Brain microvascular endothelial cell (primary cell): ENCODE measurements around the gene FAM174C.

Experiments used
- DNase-seq: peaks from one replicate; pipeline ENCODE4 v3.0.0-alpha.2; 2020
- H3K27ac ChIP-seq: fragments of 250-450 bp; sonication (Bioruptor Pico); 2 replicates; pipeline ENCODE4 v1.5.1; 2020; ENCODE audit warnings: mild to moderate bottlenecking, moderate library complexity
- H3K27me3 ChIP-seq: fragments of 250-450 bp; sonication (Bioruptor Pico); replicated peaks from 2 replicates; pipeline ENCODE4 v1.5.1; 2020; ENCODE audit warnings: mild to moderate bottlenecking
- H3K36me3 ChIP-seq: fragments of 250-450 bp; sonication (Bioruptor Pico); replicated peaks from 2 replicates; pipeline ENCODE4 v1.5.1; 2020; ENCODE audit warnings: mild to moderate bottlenecking
- H3K4me3 ChIP-seq: 2 replicates; pipeline ENCODE4 v1.5.1; 2011; ENCODE audit warnings: low read depth, mild to moderate bottlenecking, control low read depth, low read length, moderate library complexity
- in situ Hi-C: cut with HindIII; loops from 2 replicates; pipeline ENCODE4 v1.10.0; 2017; ENCODE audit warnings: low sequenced_read_pairs, low pct_ligation_motif_present
- TF ChIP-seq, protein P1 (sequence below): IDR thresholded peaks from 2 replicates; pipeline ENCODE4 v1.5.1; 2011; ENCODE audit warnings: low read depth, mild to moderate bottlenecking, moderate library complexity, low read length, control low read depth, inconsistent platforms; ENCODE audit errors: missing control alignments

Gene FAM174C

DNA sequence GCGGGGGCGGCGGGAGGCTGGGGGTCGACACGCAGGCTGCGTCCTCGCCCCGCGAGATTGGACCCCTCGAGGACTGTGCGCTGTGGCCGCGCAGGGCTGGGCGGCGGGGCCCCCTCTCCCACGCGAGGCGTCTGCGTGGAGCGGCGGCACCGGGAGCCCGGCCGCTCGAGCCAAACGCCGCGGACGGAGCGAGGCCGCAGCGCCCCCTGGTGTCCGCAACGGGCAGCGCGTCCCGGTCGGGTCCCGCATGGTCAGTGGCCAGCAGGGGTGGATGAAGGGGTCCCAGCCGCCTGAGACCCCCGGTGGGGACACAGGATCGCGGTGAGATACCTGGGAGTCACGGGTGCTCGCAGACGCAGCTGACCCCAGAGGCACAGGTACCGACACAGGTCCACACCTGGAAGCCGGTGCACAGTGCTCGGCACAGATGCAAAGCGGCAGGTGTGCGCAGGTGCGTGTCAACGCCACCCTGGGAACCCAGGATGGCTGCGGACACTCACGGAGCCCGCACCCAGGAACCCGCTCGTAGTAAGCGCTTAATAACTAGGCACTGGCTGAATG, 8.3 kb upstream of the FAM174C start:
- TF ChIP-seq, protein P1, sequence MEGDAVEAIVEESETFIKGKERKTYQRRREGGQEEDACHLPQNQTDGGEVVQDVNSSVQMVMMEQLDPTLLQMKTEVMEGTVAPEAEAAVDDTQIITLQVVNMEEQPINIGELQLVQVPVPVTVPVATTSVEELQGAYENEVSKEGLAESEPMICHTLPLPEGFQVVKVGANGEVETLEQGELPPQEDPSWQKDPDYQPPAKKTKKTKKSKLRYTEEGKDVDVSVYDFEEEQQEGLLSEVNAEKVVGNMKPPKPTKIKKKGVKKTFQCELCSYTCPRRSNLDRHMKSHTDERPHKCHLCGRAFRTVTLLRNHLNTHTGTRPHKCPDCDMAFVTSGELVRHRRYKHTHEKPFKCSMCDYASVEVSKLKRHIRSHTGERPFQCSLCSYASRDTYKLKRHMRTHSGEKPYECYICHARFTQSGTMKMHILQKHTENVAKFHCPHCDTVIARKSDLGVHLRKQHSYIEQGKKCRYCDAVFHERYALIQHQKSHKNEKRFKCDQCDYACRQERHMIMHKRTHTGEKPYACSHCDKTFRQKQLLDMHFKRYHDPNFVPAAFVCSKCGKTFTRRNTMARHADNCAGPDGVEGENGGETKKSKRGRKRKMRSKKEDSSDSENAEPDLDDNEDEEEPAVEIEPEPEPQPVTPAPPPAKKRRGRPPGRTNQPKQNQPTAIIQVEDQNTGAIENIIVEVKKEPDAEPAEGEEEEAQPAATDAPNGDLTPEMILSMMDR: peak; percentile 72
- Histone ChIP-seq H3K36me3 (peaks cover 13% of the 10 kb centered on the region), H3K4me3 (peak overlapping the region; percentile 46), H3K27ac (peak overlapping the region; percentile 18), H3K27me3 (no peaks in the 10 kb centered on the region)
- DNase-seq: no peak
- in situ Hi-C loops: no loop called here

DNA sequence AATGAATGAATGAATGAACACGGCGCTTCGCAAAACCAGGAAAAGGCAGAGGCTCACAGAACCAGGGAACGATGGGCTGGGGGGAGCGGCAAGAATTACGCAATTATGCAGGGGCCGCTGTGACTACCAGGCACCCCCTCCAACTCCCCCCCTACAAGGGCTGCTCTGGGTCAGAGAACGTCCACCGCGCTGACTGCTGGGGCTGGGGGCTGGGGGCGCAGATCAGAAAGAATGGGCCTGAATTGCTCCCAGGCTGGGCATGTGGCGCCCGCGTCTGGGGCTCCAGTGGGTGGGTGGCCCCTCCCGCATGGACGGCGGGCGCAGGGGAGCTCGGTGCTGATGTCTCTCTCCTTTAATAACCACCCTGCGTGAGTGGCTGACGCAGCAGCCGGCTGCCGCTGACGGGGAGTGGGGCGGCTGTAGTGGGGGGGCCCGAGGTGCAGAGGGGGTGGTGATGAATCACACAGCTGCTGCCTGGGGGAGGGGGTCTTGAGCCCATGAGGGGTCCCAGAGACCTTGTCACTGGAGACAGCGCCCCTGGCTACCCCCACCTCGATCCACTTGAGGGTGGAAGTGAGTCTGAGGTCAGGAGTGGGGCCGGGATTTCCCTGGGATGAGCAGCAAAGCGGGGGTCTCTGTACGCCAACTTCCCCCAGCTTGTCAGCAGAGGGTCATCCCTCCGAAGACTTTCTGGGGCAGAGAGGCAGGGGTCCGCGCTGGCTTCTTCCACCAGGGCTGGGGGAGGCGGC, 7.7 kb upstream of the FAM174C start:
- no peak for DNase-seq
- TF ChIP-seq, protein P1: no peak
- Histone ChIP-seq H3K36me3 (peaks cover 18% of the 10 kb centered on the region), H3K27ac (no peak overlapping the region), H3K27me3 (no peaks in the 10 kb centered on the region), H3K4me3 (peak overlapping the region; percentile 46)
- in situ Hi-C loops: no loop called here

DNA sequence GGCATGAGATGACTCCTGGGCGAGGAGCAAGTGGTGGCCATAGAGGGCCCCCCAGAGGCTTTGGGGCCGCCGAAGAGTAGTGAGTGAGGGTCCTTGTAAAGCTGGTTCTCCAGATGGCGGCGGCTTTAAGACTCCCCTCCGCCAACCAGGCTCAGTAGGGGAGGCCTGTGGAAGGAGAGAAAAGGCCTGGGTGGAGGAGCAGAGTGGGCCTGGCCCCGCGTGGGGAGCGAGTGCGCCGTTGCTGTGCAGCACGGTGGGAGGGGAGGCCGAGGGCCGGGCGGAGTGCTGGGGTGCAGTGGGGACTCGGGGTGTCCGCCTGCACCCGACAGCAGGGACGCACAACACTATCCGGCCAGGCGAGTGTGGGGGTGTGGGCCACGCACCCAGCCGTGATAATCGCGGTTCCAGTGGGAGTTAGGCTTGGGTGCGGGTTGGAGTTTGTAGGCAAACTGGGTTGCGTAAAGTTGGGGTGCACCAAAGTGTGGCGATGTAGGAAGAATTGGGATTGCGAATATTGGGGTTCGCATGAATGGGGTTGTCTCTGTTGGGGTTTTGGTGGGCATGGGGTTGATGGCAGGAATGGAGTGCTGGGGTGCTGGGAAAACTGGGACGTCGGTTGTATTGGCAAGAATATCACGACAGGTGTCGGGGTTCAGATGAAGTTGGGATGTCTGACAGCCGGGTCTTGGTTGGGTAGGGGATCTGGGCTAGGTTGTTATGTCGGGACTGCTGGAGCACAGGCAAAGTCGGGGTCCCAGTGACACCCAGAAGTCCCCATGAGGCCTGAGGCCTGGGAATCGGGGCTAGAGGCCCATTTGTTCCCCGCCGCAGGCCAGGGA, 6.9 kb upstream of the FAM174C start:
- H3K27me3 ChIP-seq: no peaks in the 10 kb centered on the region
- TF ChIP-seq, protein P1: no peak
- H3K4me3 ChIP-seq: no peak overlapping the region
- in situ Hi-C loops: no loop called here
- no peak for DNase-seq
- peak overlapping the region; percentile 18 for H3K27ac ChIP-seq
- H3K36me3 ChIP-seq: peaks cover 26% of the 10 kb centered on the region

DNA sequence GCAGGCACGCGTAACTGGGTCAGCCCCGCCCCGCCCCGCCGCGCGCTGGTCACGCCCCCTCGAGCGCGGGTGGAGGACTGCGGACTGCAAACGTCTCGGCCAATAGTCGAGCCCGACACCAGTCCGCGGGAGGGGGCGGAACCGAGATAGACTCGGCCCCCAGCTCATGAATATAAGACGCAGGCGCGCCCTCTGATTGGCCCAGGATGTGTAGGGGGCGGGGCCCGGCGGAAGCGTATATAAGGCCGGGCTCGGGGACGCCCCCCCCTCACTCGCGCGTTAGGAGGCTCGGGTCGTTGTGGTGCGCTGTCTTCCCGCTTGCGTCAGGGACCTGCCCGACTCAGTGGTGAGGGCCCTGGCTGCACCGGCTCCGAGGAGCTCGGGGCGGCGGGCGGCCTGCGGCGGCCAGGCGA, 6.3 kb upstream of the FAM174C start, which contains the start of gene CIRBP:
TSS of gene CIRBP (plus strand) at position 268 of the 413 bp plus-strand sequence. CDS start 1,602 bp downstream, outside the sequence.
- H3K36me3 ChIP-seq: peaks cover 30% of the 10 kb centered on the region
- peak within 1 kb of the TSS; percentile 68 for H3K4me3 ChIP-seq
- peak within 1 kb of the TSS; percentile 79 for H3K27ac ChIP-seq
- peak; percentile 99 for DNase-seq
- TF ChIP-seq, protein P1: no peak
- in situ Hi-C loops: no loop called here
- no peaks in the 10 kb centered on the region for H3K27me3 ChIP-seq

DNA sequence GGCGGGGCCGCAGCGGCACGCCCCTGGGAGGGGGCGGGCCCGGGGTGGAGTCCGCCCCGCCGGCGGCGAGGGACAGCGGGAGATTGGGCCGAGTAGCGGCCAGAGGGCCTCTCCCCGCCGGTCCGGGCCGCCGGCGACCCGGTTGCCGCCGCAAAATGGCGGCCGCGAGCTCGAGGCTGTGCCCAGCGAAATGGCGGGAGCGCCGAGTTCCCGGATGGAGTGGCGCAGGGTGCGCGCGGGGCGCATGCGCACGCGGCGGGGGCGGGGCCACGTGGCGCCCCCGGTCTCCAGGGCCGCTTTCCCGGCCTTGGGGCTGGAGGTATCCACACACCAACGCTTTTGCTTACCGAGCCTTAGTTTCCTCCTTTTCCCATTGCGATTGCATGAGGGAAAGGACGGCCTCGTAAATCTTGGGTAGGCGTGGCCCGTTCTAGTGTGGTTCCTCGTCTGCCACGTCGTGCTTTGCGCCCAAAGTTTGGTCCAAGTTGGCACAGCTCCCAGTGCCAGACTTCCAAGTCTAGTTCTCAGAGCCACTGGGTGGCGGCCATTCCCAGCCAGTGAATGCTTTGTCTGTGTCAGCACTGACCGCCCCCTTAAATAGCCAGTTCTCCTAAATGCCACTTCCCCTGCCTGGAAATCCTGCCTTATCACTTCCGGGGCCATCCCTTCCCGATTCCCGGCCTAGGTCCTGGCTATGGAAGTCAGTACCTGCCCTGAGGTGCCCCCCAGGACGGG, 5.7 kb upstream of the FAM174C start:
- in situ Hi-C loops: no loop called here
- TF ChIP-seq, protein P1: peak; percentile 15
- DNase-seq: peak; percentile 81

More for the DNA sequence above, 5.7 kb upstream of the FAM174C start:
- H3K36me3 ChIP-seq: peaks cover 36% of the 10 kb centered on the region
- peak overlapping the region; percentile 68 for H3K4me3 ChIP-seq
- peak overlapping the region; percentile 79 for H3K27ac ChIP-seq
- H3K27me3 ChIP-seq: no peaks in the 10 kb centered on the region
